ENCODE measurements around the gene IER3.

DNA sequence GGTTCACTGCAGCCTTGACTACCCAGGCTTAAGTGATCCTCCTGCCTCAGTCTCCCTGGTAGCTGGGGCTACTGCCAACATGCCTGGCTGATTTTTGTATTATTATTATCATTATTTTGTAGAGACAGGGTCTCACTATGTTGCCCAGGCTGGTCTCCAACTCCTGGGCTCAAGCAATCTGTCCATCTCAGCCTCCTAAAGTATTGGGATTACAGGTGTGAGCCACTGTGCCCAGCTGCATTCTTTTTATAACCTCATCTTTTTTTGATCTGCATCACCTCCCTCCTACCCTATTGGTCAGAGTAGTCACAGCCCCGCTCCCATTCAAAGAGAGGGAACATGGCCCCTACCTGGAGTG, 23.6 kb upstream of the IER3 start:
- TF ChIP-seq, protein P1, sequence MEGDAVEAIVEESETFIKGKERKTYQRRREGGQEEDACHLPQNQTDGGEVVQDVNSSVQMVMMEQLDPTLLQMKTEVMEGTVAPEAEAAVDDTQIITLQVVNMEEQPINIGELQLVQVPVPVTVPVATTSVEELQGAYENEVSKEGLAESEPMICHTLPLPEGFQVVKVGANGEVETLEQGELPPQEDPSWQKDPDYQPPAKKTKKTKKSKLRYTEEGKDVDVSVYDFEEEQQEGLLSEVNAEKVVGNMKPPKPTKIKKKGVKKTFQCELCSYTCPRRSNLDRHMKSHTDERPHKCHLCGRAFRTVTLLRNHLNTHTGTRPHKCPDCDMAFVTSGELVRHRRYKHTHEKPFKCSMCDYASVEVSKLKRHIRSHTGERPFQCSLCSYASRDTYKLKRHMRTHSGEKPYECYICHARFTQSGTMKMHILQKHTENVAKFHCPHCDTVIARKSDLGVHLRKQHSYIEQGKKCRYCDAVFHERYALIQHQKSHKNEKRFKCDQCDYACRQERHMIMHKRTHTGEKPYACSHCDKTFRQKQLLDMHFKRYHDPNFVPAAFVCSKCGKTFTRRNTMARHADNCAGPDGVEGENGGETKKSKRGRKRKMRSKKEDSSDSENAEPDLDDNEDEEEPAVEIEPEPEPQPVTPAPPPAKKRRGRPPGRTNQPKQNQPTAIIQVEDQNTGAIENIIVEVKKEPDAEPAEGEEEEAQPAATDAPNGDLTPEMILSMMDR (IDR thresholded peaks at IDR 0.05) = no peak
- TF ChIP-seq POLR2A (IDR thresholded peaks at IDR 0.05) = no peak
- no peak for TF ChIP-seq POLR2AphosphoS5 (IDR thresholded peaks at IDR 0.05)

Measured in stomach (tissue), 4 donors.